SU-DHL-6 (cell line): ENCODE results near the gene FAM170A.

Experiments used
- H2AFZ ChIP-seq: fragments of 200-600 bp; sonication (generic); 2 replicates; pipeline ENCODE4 v1.6.1; 2014; ENCODE audit warnings: low read depth, mild to moderate bottlenecking, moderate library complexity, mixed read lengths, antibody characterized with exemption, low read length; ENCODE audit not compliant: severe bottlenecking
- H3F3A ChIP-seq: fragments of 200-600 bp; shearing (Covaris generic); 2 replicates; pipeline ENCODE4 v1.6.0; 2016; ENCODE audit warnings: antibody characterized with exemption, mild to moderate bottlenecking; ENCODE audit not compliant: insufficient read depth
- H3K27ac ChIP-seq: fragments of 200-600 bp; sonication (generic); 2 replicates; pipeline ENCODE4 v1.5.1; 2016; ENCODE audit warnings: low read depth, mild to moderate bottlenecking, low read length, moderate library complexity, mixed read lengths
- H3K27me3 ChIP-seq: fragments of 200-600 bp; sonication (generic), shearing (Covaris generic); 2 replicates; pipeline ENCODE4 v1.6.0; 2014; ENCODE audit warnings: mild to moderate bottlenecking, low read length
- H3K36me3 ChIP-seq: fragments of 200-600 bp; sonication (generic); 2 replicates; pipeline ENCODE4 v1.6.1; 2014; ENCODE audit warnings: mild to moderate bottlenecking, low read length, mixed read lengths
- H3K4me2 ChIP-seq: fragments of 300-600, 200-600 bp; shearing (Covaris generic), sonication (generic); 2 replicates; pipeline ENCODE4 v1.6.0; 2014; ENCODE audit warnings: low read length, low read depth, mild to moderate bottlenecking; ENCODE audit not compliant: poor library complexity, severe bottlenecking
- H3K4me3 ChIP-seq: fragments of 200-600 bp; sonication (generic); 2 replicates; pipeline ENCODE4 v1.5.1; 2014; ENCODE audit warnings: antibody characterized with exemption, low read length, mild to moderate bottlenecking, mixed read lengths; ENCODE audit not compliant: insufficient read depth, poor library complexity, severe bottlenecking
- H3K79me2 ChIP-seq: fragments of 200-600 bp; sonication (generic); 2 replicates; pipeline ENCODE4 v1.6.1; 2014; ENCODE audit warnings: mild to moderate bottlenecking, low read length, moderate library complexity; ENCODE audit not compliant: insufficient read depth
- H3K9ac ChIP-seq: fragments of 200-600 bp; sonication (generic); 2 replicates; pipeline ENCODE4 v1.7.0; 2014; ENCODE audit warnings: mild to moderate bottlenecking, low read length
- H3K9me2 ChIP-seq: fragments of 200-600 bp; sonication (generic); replicated peaks from 2 replicates; pipeline ENCODE4 v1.6.1; 2014; ENCODE audit warnings: low read length; ENCODE audit not compliant: insufficient read depth
- H3K9me3 ChIP-seq: fragments of 200-600 bp; sonication (generic); 2 replicates; pipeline ENCODE4 v1.6.1; 2014; ENCODE audit warnings: low read length, mixed read lengths; ENCODE audit not compliant: insufficient read depth
- H4K20me1 ChIP-seq: fragments of 200-600 bp; sonication (generic); 2 replicates; pipeline ENCODE4 v1.6.1; 2014; ENCODE audit warnings: low read depth, mild to moderate bottlenecking, antibody characterized with exemption, low read length, moderate library complexity, mixed read lengths
- EZH2phosphoT487 ChIP-seq: fragments of 200-600 bp; sonication (generic), shearing (Covaris generic); conservative IDR thresholded peaks from 2 replicates; pipeline ENCODE4 v1.6.1; 2018; ENCODE audit warnings: mild to moderate bottlenecking, antibody characterized with exemption, low read length, moderate library complexity, mixed read lengths
- TF ChIP-seq, protein P1 (sequence below): fragments of 200-600 bp; sonication (generic); IDR thresholded peaks from one replicate; pipeline ENCODE4 v1.5.1; 2017; ENCODE audit warnings: antibody characterized with exemption, mild to moderate bottlenecking, low read length, moderate library complexity; ENCODE audit not compliant: insufficient read depth, poor library complexity, severe bottlenecking

The FAM170A gene

DNA sequence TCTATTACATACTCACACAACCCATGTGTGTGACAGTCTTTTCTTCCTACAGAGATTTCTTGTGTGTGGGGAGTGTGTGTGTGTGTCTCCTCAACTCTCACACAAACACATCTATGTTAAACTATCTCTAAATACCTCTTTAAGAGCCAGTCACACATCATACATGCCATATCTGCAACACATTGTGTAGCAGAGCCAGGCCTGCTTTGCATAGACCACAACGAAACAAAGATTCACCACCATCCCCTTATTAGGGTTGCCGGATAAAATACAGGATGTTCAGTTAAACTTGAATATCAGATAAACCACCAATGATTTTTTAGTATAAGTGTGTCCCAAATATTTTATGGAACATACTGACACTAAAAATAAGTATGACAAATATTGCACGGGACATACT lies 2.3 kb downstream of the FAM170A start:
- H3F3A ChIP-seq, result no peaks in the 10 kb centered on the region
- no peak overlapping the region for H3K9ac ChIP-seq
- no peaks in the 10 kb centered on the region for H3K36me3 ChIP-seq

DNA sequence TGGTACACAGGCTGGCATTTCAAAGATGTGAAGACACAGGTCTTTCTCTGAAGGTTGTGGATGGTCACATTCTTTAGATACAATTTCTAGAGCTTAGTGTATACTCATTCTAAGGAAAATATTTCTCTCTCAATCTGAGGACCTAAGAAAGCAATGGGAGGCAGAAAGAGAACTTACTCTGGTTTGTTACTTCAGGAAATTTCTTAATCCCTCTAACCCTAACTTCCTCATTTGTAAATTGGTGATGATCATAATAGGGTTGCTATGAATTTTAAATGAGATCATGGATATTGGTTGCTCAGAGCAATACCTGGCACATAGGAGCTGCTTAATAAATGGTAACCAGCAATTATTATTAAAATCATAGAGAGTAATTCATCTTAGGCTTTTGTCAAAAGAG lies 22.1 kb downstream of the FAM170A start:
- Histone ChIP-seq H3K9ac (no peak overlapping the region), H3F3A (no peaks in the 10 kb centered on the region), H3K9me3 (no peaks in the 10 kb centered on the region), H4K20me1 (no peaks in the 10 kb centered on the region), H3K36me3 (no peaks in the 10 kb centered on the region), H3K4me2 (no peak overlapping the region), H3K4me3 (no peak overlapping the region), H3K9me2 (no peaks in the 10 kb centered on the region), H3K27me3 (no peaks in the 10 kb centered on the region), H3K79me2 (no peaks in the 10 kb centered on the region), H3K27ac (no peak overlapping the region), H2AFZ (no peak overlapping the region)
- TF ChIP-seq, protein P1, sequence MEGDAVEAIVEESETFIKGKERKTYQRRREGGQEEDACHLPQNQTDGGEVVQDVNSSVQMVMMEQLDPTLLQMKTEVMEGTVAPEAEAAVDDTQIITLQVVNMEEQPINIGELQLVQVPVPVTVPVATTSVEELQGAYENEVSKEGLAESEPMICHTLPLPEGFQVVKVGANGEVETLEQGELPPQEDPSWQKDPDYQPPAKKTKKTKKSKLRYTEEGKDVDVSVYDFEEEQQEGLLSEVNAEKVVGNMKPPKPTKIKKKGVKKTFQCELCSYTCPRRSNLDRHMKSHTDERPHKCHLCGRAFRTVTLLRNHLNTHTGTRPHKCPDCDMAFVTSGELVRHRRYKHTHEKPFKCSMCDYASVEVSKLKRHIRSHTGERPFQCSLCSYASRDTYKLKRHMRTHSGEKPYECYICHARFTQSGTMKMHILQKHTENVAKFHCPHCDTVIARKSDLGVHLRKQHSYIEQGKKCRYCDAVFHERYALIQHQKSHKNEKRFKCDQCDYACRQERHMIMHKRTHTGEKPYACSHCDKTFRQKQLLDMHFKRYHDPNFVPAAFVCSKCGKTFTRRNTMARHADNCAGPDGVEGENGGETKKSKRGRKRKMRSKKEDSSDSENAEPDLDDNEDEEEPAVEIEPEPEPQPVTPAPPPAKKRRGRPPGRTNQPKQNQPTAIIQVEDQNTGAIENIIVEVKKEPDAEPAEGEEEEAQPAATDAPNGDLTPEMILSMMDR, result no peak
- TF ChIP-seq EZH2phosphoT487, result no peak

More for the DNA sequence above, 2.3 kb downstream of the FAM170A start:
- Histone ChIP-seq H3K27me3 (no peaks in the 10 kb centered on the region), H3K9me3 (no peaks in the 10 kb centered on the region), H3K4me3 (no peak overlapping the region), H2AFZ (no peak overlapping the region), H3K27ac (no peak overlapping the region), H3K4me2 (no peak overlapping the region), H3K9me2 (no peaks in the 10 kb centered on the region), H4K20me1 (no peaks in the 10 kb centered on the region), H3K79me2 (no peaks in the 10 kb centered on the region)
- TF ChIP-seq EZH2phosphoT487, result no peak
- TF ChIP-seq, protein P1, result no peak

DNA sequence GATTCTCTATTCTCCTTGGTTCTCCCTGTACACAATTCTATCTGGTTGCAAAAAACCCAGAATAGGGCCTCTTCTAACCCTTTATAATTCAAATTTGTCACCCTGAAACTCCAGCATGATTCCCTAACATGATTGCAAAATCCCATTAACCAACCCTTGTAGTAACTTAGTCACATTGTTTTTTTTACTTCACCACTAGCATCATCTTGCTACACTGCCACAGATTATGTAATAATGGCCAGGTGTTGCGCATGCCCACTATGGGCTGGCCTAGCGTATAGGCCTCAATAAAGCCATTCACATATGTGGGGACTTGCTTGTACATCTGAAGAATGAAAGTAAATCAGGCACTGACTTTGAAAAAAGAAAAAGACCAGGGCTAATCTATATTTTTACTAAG lies 25.7 kb downstream of the FAM170A start:
- Histone ChIP-seq H4K20me1 (no peaks in the 10 kb centered on the region), H2AFZ (no peak overlapping the region), H3K4me3 (no peak overlapping the region), H3K79me2 (no peaks in the 10 kb centered on the region), H3K27ac (no peak overlapping the region), H3F3A (no peaks in the 10 kb centered on the region), H3K9me2 (no peaks in the 10 kb centered on the region), H3K27me3 (0 out of 2 replicates have a peak, but pooled peaks cover 3% of the 10 kb centered on the region), H3K36me3 (no peaks in the 10 kb centered on the region), H3K9me3 (no peaks in the 10 kb centered on the region), H3K9ac (no peak overlapping the region), H3K4me2 (no peak overlapping the region)
- TF ChIP-seq EZH2phosphoT487, result no peak
- TF ChIP-seq, protein P1, result no peak
